SK-N-SH (cell line): ENCODE results near the gene MYLK. TPM values are rescaled to one million over a fixed set of nuclear protein-coding genes. Genes with fewer than 3 reads are reported as not detected.

Experiments used
- CTCF ChIA-PET: fragments of 300-600, 350-600 bp; formaldehyde crosslinking; extraction: SDS; loops from one replicate; lab custom pipeline; 2021; lab: Yijun Ruan, JAX
- POLR2A ChIA-PET: fragments of 350-600 bp; sonication (Branson Sonifier 250); formaldehyde crosslinking; extraction: SDS; loops from one replicate; lab custom pipeline; 2020; ENCODE audit warnings: antibody characterized with exemption, inconsistent platforms; lab: Yijun Ruan, JAX
- DNase-seq: peaks from one replicate; pipeline ENCODE4 v3.0.0; 2012
- H2AFZ ChIP-seq: fragments of 200-600 bp; sonication (generic); 2 replicates; pipeline ENCODE4 v1.8.1; 2016; ENCODE audit warnings: antibody characterized with exemption, mild to moderate bottlenecking, low read depth
- H3F3A ChIP-seq: fragments of 200-600 bp; sonication (generic); replicated peaks from 2 replicates; pipeline ENCODE3; 2016; ENCODE audit warnings: antibody characterized with exemption, mild to moderate bottlenecking; ENCODE audit not compliant: insufficient read depth
- H3K27ac ChIP-seq, 2 experiments: fragments of 200-500 bp in 1 of 2; fragments of 200-600 bp in 1 of 2; sonication (Bioruptor generic) in 1 of 2; sonication (generic), shearing (Covaris generic) in 1 of 2; 2 replicates each; pipeline versions ENCODE4 v1.5.1 to v1.6.1; 2014 to 2016; ENCODE audit warnings: low read depth in 2 of 2, inconsistent platforms in 1 of 2, low read length in 1 of 2, mild to moderate bottlenecking in 1 of 2, mixed read lengths in 1 of 2
- H3K27me3 ChIP-seq: fragments of 200-600 bp; sonication (generic), shearing (Covaris generic); 2 replicates; pipeline ENCODE4 v1.6.1; 2016; ENCODE audit warnings: mixed run types; ENCODE audit not compliant: insufficient read depth
- H3K36me3 ChIP-seq, 2 experiments: fragments of 200-500 bp in 1 of 2; fragments of 200-600 bp in 1 of 2; sonication (Bioruptor generic) in 1 of 2; sonication (generic) in 1 of 2; replicated peaks in 1 of 2; 2 replicates each; pipeline versions ENCODE3 to v1.5.1; 2014 to 2016; ENCODE audit warnings: low read length in 1 of 2, mild to moderate bottlenecking in 1 of 2; ENCODE audit not compliant: insufficient read depth in 2 of 2, control insufficient read depth in 1 of 2
- H3K4me1 ChIP-seq, 2 experiments: fragments of 200-500 bp in 1 of 2; fragments of 200-600 bp in 1 of 2; sonication (Bioruptor generic) in 1 of 2; sonication (generic), shearing (Covaris generic) in 1 of 2; 2 replicates each; pipeline versions ENCODE4 v1.5.1 to v1.6.1; 2014 to 2016; ENCODE audit warnings: low read depth in 1 of 2, low read length in 1 of 2, mixed run types in 1 of 2; ENCODE audit not compliant: insufficient read depth in 2 of 2, control insufficient read depth in 1 of 2
- H3K4me2 ChIP-seq: fragments of 200-600 bp; sonication (generic), shearing (Covaris generic); 2 replicates; pipeline ENCODE4 v1.6.1; 2017; ENCODE audit warnings: mixed run types
- H3K4me3 ChIP-seq, 2 experiments: fragments of 200-500 bp in 1 of 2; fragments of 200-600 bp in 1 of 2; sonication (Bioruptor generic) in 1 of 2; sonication (generic), shearing (Covaris generic) in 1 of 2; 2 replicates each; pipeline versions ENCODE4 v1.5.1 to v1.8.1; 2014 to 2016; ENCODE audit warnings: low read depth in 2 of 2, inconsistent platforms in 1 of 2, low read length in 1 of 2, mild to moderate bottlenecking in 1 of 2, mixed read lengths in 1 of 2, moderate library complexity in 1 of 2
- H3K79me2 ChIP-seq: fragments of 200-600 bp; sonication (generic); 2 replicates; pipeline ENCODE4 v1.8.1; 2017; ENCODE audit warnings: mild to moderate bottlenecking; ENCODE audit not compliant: insufficient read depth
- H3K9ac ChIP-seq: fragments of 200-600 bp; sonication (generic); 2 replicates; pipeline ENCODE4 v1.6.1; 2017; ENCODE audit warnings: mixed run types
- H3K9me2 ChIP-seq: fragments of 200-600 bp; sonication (generic); 2 replicates; pipeline ENCODE4 v1.6.1; 2017; ENCODE audit warnings: mixed run types
- H3K9me3 ChIP-seq: fragments of 200-600 bp; sonication (generic); 2 replicates; pipeline ENCODE4 v1.6.1; 2017; ENCODE audit warnings: mixed run types, mild to moderate bottlenecking, moderate library complexity
- H4K20me1 ChIP-seq: fragments of 200-600 bp; sonication (generic); 2 replicates; pipeline ENCODE4 v1.6.1; 2017; ENCODE audit warnings: mild to moderate bottlenecking, mixed run types; ENCODE audit not compliant: insufficient read depth
- EP300 ChIP-seq, 2 experiments: IDR thresholded peaks; 2 replicates each; pipeline versions ENCODE4 v1.4.0 to v1.6.1; 2012; ENCODE audit warnings: borderline replicate concordance in 1 of 2, low read depth in 1 of 2, low read length in 1 of 2
- FOXJ3 ChIP-seq: sonication (generic); formaldehyde crosslinking; IDR thresholded peaks from 2 replicates; pipeline ENCODE4 v1.5.1; 2020; ENCODE audit warnings: mild to moderate bottlenecking, missing genetic modification reagents
- GATA2 ChIP-seq: sonication (generic); formaldehyde crosslinking; IDR thresholded peaks from 2 replicates; pipeline ENCODE4 v1.5.0; 2020; ENCODE audit warnings: mild to moderate bottlenecking, missing genetic modification reagents
- IRF3 ChIP-seq: fragments of 150-350 bp; IDR thresholded peaks from 2 replicates; pipeline ENCODE4 v1.6.1; 2016; ENCODE audit warnings: mild to moderate bottlenecking, low read depth, low read length
- JUND ChIP-seq: IDR thresholded peaks from 2 replicates; pipeline ENCODE4 v1.4.0; 2012
- MAX ChIP-seq: IDR thresholded peaks from 2 replicates; pipeline ENCODE4 v1.4.0; 2012; ENCODE audit warnings: low read depth
- MEF2A ChIP-seq: IDR thresholded peaks from 2 replicates; pipeline ENCODE4 v1.4.0; 2012; ENCODE audit warnings: low read depth, borderline replicate concordance
- MXI1 ChIP-seq: IDR thresholded peaks from 2 replicates; pipeline ENCODE4 v1.6.1; 2012; ENCODE audit warnings: mild to moderate bottlenecking, low read depth, low read length, improper control_type of control experiment
- REST ChIP-seq: IDR thresholded peaks from 2 replicates; pipeline ENCODE4 v1.6.1; 2012; ENCODE audit warnings: mild to moderate bottlenecking, low read depth, low read length, moderate library complexity
- RFX5 ChIP-seq: IDR thresholded peaks from 2 replicates; pipeline ENCODE4 v1.6.1; 2012; ENCODE audit warnings: mild to moderate bottlenecking, improper control_type of control experiment, low read length
- RXRA ChIP-seq: IDR thresholded peaks from 2 replicates; pipeline ENCODE4 v1.4.0; 2012; ENCODE audit warnings: low read depth, mild to moderate bottlenecking, borderline replicate concordance
- SIN3A ChIP-seq: IDR thresholded peaks from 2 replicates; pipeline ENCODE4 v1.6.1; 2012; ENCODE audit warnings: low read depth, mild to moderate bottlenecking, low read length, moderate library complexity, borderline replicate concordance
- SMC3 ChIP-seq: IDR thresholded peaks from 2 replicates; pipeline ENCODE4 v1.6.1; 2012; ENCODE audit warnings: low read depth, low read length, improper control_type of control experiment
- TAF1 ChIP-seq: IDR thresholded peaks from 2 replicates; pipeline ENCODE4 v1.6.1; 2012; ENCODE audit warnings: low read depth, mild to moderate bottlenecking, low read length, moderate library complexity, borderline replicate concordance
- TCF12 ChIP-seq: IDR thresholded peaks from 2 replicates; pipeline ENCODE4 v1.4.0; 2012
- TEAD4 ChIP-seq: IDR thresholded peaks from 2 replicates; pipeline ENCODE4 v1.4.0; 2012; ENCODE audit warnings: mild to moderate bottlenecking, borderline replicate concordance; ENCODE audit not compliant: insufficient read depth
- USF1 ChIP-seq: IDR thresholded peaks from 2 replicates; pipeline ENCODE4 v1.4.0; 2012; ENCODE audit warnings: low read depth, borderline replicate concordance
- USF2 ChIP-seq: fragments of 150-350 bp; IDR thresholded peaks from 2 replicates; pipeline ENCODE4 v1.6.1; 2017; ENCODE audit warnings: antibody characterized with exemption, low read length, low read depth, borderline replicate concordance
- YY1 ChIP-seq: IDR thresholded peaks from 2 replicates; pipeline ENCODE4 v1.4.0; 2012; ENCODE audit warnings: low read depth, mild to moderate bottlenecking
- ZBTB33 ChIP-seq: IDR thresholded peaks from 2 replicates; pipeline ENCODE4 v1.4.0; 2012; ENCODE audit warnings: low read depth, borderline replicate concordance
- WGBS: methylation state at CpG from one replicate; pipeline ENCODE4 v1.1.6; 2017; ENCODE audit warnings: low lambda C conversion rate; 5-methylcytosine and 5-hydroxymethylcytosine counted together
- polyA plus RNA-seq, 3 experiments: library from polyadenylated mRNA; depleted of rRNA; stranded (reverse); fragments of >200 nt; gene quantifications; 2 replicates each; pipeline ENCODE4 v1.2.3, GENCODE V29; 2012

Gene MYLK
- polyA plus RNA-seq, 1 of the 3 experiments (the other 2 are of a cell fraction) = 272 TPM

GRCh38 chr3:123787133-123787532 lies 97.0 kb downstream of the MYLK start:
- H3K4me1 ChIP-seq = peaks cover 41 to 63% of the 10 kb centered on the region in 2 experiments
- H3K4me2 ChIP-seq = no peak overlapping the region

More at GRCh38 chr3:123787133-123787532, 97.0 kb downstream of the MYLK start:
- no peak for TF ChIP-seq YY1
- TF ChIP-seq MXI1 = no peak
- no peak for TF ChIP-seq IRF3
- no peak for TF ChIP-seq ZBTB33
- no peak for TF ChIP-seq USF2
- no peak for TF ChIP-seq USF1
- TF ChIP-seq JUND = no peak
- no peak for TF ChIP-seq RFX5
- TF ChIP-seq SIN3A = no peak
- TF ChIP-seq TAF1 = no peak
- TF ChIP-seq RXRA = no peak
- TF ChIP-seq TCF12 = no peak
- no peak for TF ChIP-seq REST
- TF ChIP-seq TEAD4 = no peak
- TF ChIP-seq GATA2 = no peak
- no peak for TF ChIP-seq EP300 (IDR thresholded peaks at IDR 0.05; ENCODE audit: borderline replicate concordance in 1 of 2, low read depth in 1 of 2, low read length in 1 of 2)
- no peak for TF ChIP-seq MEF2A
- TF ChIP-seq FOXJ3 (CRISPR knock-in tag) = no peak
- no peak for TF ChIP-seq MAX
- no peak for TF ChIP-seq SMC3
- TF ChIP-seq, all 33 proteins: peak for 0
- Histone ChIP-seq H3K27me3 (no peaks in the 10 kb centered on the region), H3K9ac (no peak overlapping the region), H3K9me3 (no peaks in the 10 kb centered on the region), H4K20me1 (no peaks in the 10 kb centered on the region), H3K27ac (peak overlapping the region in 1 of 2 experiments; percentile 95; a peak in 3 of 4 replicates), H3K36me3 (peaks cover 39 to 58% of the 10 kb centered on the region in 2 experiments), H3K4me3 (no peak overlapping the region), H2AFZ (no peak overlapping the region), H3F3A (peaks cover 66% of the 10 kb centered on the region), H3K9me2 (no peaks in the 10 kb centered on the region), H3K79me2 (peaks cover 41% of the 10 kb centered on the region)
- 93% methylated on average over 5 of the region's 5 CpGs for WGBS
- ChIA-PET POLR2A (no interaction called here), CTCF (no interaction called here)
- no peak for DNase-seq
